MM.1S (cell line): ENCODE measurements around the gene BOD1.

Source experiments
- DNase-seq: peaks from one replicate; pipeline ENCODE4 v3.0.0-alpha.2; 2015
- H2AFZ ChIP-seq: fragments of 300-600 bp; sonication (generic); 2 replicates; pipeline ENCODE4 v1.6.0; 2016; ENCODE audit warnings: antibody characterized with exemption, low read length
- H3F3A ChIP-seq: fragments of 300-600 bp; sonication (generic); 2 replicates; pipeline ENCODE4 v1.6.1; 2016; ENCODE audit warnings: mild to moderate bottlenecking, antibody characterized with exemption, low read length, moderate library complexity, mixed read lengths; ENCODE audit not compliant: insufficient read depth
- H3K27ac ChIP-seq: fragments of 300-600 bp; sonication (generic); 2 replicates; pipeline ENCODE4 v1.5.1; 2016; ENCODE audit warnings: mild to moderate bottlenecking, low read length
- H3K27me3 ChIP-seq: fragments of 300-600 bp; sonication (generic); replicated peaks from 2 replicates; pipeline ENCODE4 v1.6.0; 2016; ENCODE audit warnings: low read length; ENCODE audit not compliant: insufficient read depth
- H3K36me3 ChIP-seq: fragments of 300-600 bp; sonication (generic); replicated peaks from 2 replicates; pipeline ENCODE4 v1.6.1; 2016; ENCODE audit warnings: mild to moderate bottlenecking, low read length, mixed read lengths; ENCODE audit not compliant: insufficient read depth
- H3K4me1 ChIP-seq: fragments of 300-600 bp; sonication (generic); 2 replicates; pipeline ENCODE4 v1.6.1; 2016; ENCODE audit warnings: low read length, mixed read lengths
- H3K4me2 ChIP-seq: fragments of 300-600 bp; sonication (generic); 2 replicates; pipeline ENCODE4 v1.6.0; 2016; ENCODE audit warnings: low read depth, low read length
- H3K4me3 ChIP-seq: fragments of 300-600 bp; sonication (generic); 2 replicates; pipeline ENCODE4 v1.5.1; 2016; ENCODE audit warnings: low read length, mixed read lengths
- H3K79me2 ChIP-seq: fragments of 300-600 bp; sonication (generic); 2 replicates; pipeline ENCODE4 v1.6.1; 2016; ENCODE audit warnings: mixed run types, low read length, mixed read lengths
- H3K9ac ChIP-seq: fragments of 300-600 bp; sonication (generic); 2 replicates; pipeline ENCODE4 v1.6.1; 2016; ENCODE audit warnings: low read length, mixed read lengths
- H3K9me2 ChIP-seq: fragments of 300-600 bp; sonication (generic); replicated peaks from 2 replicates; pipeline ENCODE4 v1.6.1; 2016; ENCODE audit warnings: mild to moderate bottlenecking, low read length, mixed read lengths; ENCODE audit not compliant: insufficient read depth
- H3K9me3 ChIP-seq: fragments of 300-600 bp; sonication (generic); replicated peaks from 2 replicates; pipeline ENCODE4 v1.6.1; 2016; ENCODE audit warnings: mild to moderate bottlenecking, low read length, mixed read lengths; ENCODE audit not compliant: insufficient read depth
- H4K20me1 ChIP-seq: fragments of 300-600 bp; sonication (generic); 2 replicates; pipeline ENCODE4 v1.6.1; 2016; ENCODE audit warnings: mild to moderate bottlenecking, low read length, moderate library complexity, mixed read lengths; ENCODE audit not compliant: insufficient read depth
- EZH2 ChIP-seq: fragments of 300-600 bp; sonication (generic); optimal IDR thresholded peaks from 2 replicates; pipeline ENCODE3; 2017; ENCODE audit warnings: low read depth, mild to moderate bottlenecking, antibody characterized with exemption, low read length, mixed read lengths
- EZH2phosphoT487 ChIP-seq: fragments of 300-600 bp; sonication (generic); IDR thresholded peaks from 2 replicates; pipeline ENCODE4 v1.6.1; 2018; ENCODE audit warnings: antibody characterized with exemption, low read length
- TF ChIP-seq, protein P1 (sequence below): fragments of 300-600 bp; sonication (generic); IDR thresholded peaks from 2 replicates; pipeline ENCODE4 v1.5.1; 2016; ENCODE audit warnings: antibody characterized with exemption, low read length, mixed read lengths

Gene BOD1

DNA sequence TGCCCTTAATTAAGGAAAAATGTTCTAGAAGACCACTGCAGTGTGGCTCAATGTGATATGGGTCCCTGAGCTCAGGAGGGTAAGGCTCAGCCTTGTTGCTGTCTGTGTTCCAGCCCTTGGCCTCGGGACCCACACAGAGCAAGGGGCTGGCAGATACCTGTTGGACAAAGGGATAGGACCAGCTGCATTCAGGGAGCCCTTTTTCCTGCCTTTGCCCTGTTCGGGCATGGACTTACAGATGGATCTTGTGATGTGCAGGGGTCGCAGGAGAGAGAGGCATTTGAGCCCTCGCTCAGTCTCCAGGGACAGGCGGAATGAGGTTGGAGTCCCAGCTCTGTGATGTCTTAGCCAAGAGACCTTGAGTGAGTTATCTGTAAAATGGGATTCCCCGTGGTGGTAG is 12.1 kb upstream of the BOD1 start:
- no peaks in the 10 kb centered on the region for H3K27me3 ChIP-seq
- no peak overlapping the region for H3K27ac ChIP-seq
- no peak overlapping the region for H3K4me2 ChIP-seq
- H3K36me3 ChIP-seq = no peaks in the 10 kb centered on the region
- no peaks in the 10 kb centered on the region for H3K9me3 ChIP-seq
- no peak overlapping the region for H2AFZ ChIP-seq
- H3K9ac ChIP-seq = no peak overlapping the region
- H3F3A ChIP-seq = no peaks in the 10 kb centered on the region
- peaks cover 4% of the 10 kb centered on the region; the same call in 1 of the 2 replicates for H3K4me1 ChIP-seq
- no peaks in the 10 kb centered on the region for H4K20me1 ChIP-seq
- DNase-seq = no peak
- no peaks in the 10 kb centered on the region for H3K9me2 ChIP-seq
- H3K4me3 ChIP-seq = no peak overlapping the region
- no peaks in the 10 kb centered on the region for H3K79me2 ChIP-seq
- TF ChIP-seq EZH2 = no peak

DNA sequence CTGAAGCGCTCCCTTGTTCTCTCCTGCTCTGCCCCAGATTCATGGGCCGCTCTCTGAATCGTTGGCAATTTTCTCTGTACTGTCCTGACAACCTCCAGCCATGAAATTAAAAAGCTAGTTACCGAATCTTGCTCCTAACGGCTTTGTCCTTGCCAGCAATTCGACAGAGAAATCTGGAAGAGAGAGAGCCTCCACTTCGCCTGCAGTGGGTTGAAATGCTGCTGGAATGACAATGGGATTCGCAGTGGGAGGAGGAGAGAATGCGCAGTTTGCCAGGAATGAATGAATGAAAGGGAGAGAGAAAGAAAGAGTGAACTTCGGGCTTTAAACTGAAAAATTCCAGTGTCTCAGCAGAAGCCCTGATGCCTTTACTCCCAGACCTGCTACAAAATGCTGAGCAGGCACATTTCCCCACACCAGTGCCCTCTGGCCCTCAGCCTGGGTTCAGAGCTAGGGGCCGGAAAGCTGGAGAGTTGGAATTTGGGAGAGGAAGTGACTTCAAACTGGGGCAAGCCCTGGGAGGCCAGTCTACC is 11.5 kb upstream of the BOD1 start:
- no peaks in the 10 kb centered on the region for H4K20me1 ChIP-seq
- H3K9me3 ChIP-seq = no peaks in the 10 kb centered on the region
- H3K27ac ChIP-seq = no peak overlapping the region
- no peaks in the 10 kb centered on the region for H3K9me2 ChIP-seq
- no peak overlapping the region for H3K9ac ChIP-seq
- H3K4me1 ChIP-seq = peaks cover 4% of the 10 kb centered on the region; the same call in 1 of the 2 replicates
- H2AFZ ChIP-seq = no peak overlapping the region
- H3F3A ChIP-seq = no peaks in the 10 kb centered on the region
- TF ChIP-seq EZH2 (no peak), EZH2phosphoT487 (no peak)
- TF ChIP-seq, protein P1, sequence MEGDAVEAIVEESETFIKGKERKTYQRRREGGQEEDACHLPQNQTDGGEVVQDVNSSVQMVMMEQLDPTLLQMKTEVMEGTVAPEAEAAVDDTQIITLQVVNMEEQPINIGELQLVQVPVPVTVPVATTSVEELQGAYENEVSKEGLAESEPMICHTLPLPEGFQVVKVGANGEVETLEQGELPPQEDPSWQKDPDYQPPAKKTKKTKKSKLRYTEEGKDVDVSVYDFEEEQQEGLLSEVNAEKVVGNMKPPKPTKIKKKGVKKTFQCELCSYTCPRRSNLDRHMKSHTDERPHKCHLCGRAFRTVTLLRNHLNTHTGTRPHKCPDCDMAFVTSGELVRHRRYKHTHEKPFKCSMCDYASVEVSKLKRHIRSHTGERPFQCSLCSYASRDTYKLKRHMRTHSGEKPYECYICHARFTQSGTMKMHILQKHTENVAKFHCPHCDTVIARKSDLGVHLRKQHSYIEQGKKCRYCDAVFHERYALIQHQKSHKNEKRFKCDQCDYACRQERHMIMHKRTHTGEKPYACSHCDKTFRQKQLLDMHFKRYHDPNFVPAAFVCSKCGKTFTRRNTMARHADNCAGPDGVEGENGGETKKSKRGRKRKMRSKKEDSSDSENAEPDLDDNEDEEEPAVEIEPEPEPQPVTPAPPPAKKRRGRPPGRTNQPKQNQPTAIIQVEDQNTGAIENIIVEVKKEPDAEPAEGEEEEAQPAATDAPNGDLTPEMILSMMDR = no peak
- H3K4me2 ChIP-seq = no peak overlapping the region
- DNase-seq = no peak
- no peaks in the 10 kb centered on the region for H3K79me2 ChIP-seq
- no peak overlapping the region for H3K4me3 ChIP-seq
- H3K36me3 ChIP-seq = no peaks in the 10 kb centered on the region
- H3K27me3 ChIP-seq = no peaks in the 10 kb centered on the region

DNA sequence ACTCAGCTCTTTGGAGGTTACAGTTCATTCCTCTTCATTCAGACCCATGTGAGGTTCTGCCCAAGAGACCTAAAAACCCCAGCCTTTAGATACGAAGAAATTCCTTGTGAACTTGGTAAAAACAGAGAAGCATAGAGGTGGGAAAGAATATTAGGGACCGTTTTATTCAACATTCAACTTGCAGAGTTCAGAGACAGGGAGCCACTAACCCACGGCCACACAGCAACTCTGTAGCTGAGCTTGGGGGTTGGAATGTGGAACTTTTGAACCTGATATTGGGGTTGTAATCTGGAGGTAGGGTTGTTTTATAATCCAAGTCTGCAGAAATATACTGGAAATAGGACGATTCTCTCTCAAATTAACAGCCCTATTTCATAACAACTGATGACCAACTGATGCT is 10.8 kb upstream of the BOD1 start:
- Histone ChIP-seq H3K4me1 (peaks cover 4% of the 10 kb centered on the region; the same call in 1 of the 2 replicates), H3K9me2 (no peaks in the 10 kb centered on the region), H3K27ac (no peak overlapping the region), H3K36me3 (no peaks in the 10 kb centered on the region), H3K9ac (no peak overlapping the region), H4K20me1 (no peaks in the 10 kb centered on the region), H3K4me2 (no peak overlapping the region), H3K27me3 (no peaks in the 10 kb centered on the region), H3K4me3 (no peak overlapping the region), H3K9me3 (no peaks in the 10 kb centered on the region), H3K79me2 (no peaks in the 10 kb centered on the region), H2AFZ (no peak overlapping the region), H3F3A (no peaks in the 10 kb centered on the region)
- TF ChIP-seq EZH2 = no peak
- no peak for TF ChIP-seq EZH2phosphoT487
- TF ChIP-seq, protein P1 = no peak
- DNase-seq = no peak

DNA sequence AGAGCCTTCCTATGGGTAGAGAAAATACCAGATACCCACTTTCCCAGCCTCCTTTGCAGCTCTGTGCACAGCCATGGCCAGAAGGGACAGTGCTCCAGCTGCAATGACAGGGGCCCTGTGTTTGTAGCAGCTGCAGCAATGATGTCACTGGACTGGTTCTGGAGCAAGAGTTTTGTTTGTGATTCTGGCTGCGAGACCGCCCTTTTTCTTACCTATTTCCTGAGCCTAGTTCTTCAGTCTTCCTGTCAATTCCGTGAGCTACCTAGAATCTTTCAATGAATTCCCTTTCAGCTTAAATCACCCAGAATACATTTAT is 10.0 kb upstream of the BOD1 start:
- no peak for DNase-seq
- Histone ChIP-seq H3K4me2 (no peak overlapping the region), H3F3A (no peaks in the 10 kb centered on the region), H3K79me2 (no peaks in the 10 kb centered on the region), H4K20me1 (no peaks in the 10 kb centered on the region), H2AFZ (no peak overlapping the region), H3K27ac (no peak overlapping the region), H3K4me3 (no peak overlapping the region), H3K9me2 (no peaks in the 10 kb centered on the region), H3K4me1 (peaks cover 4% of the 10 kb centered on the region; the same call in 1 of the 2 replicates), H3K9ac (no peak overlapping the region), H3K36me3 (no peaks in the 10 kb centered on the region), H3K9me3 (no peaks in the 10 kb centered on the region), H3K27me3 (no peaks in the 10 kb centered on the region)
- TF ChIP-seq EZH2phosphoT487 (no peak), EZH2 (no peak)
- TF ChIP-seq, protein P1 = no peak
